NCI-H2171 (cell line): ENCODE data around the gene MCF2L.

Experiments used
- DNase-seq: peaks from one replicate; lab custom pipeline; 2025; lab: John Stamatoyannopoulos, UW

Gene MCF2L

GRCh38 chr13:112997188-112998130 lies 28.4 kb downstream of the MCF2L start:
- no peak for DNase-seq

- DNase-seq: no peak
Observed at GRCh38 chr13:112998521-112999280, 29.7 kb downstream of the MCF2L start.

- DNase-seq: no peak
Observed at GRCh38 chr13:112999414-113000177, 30.6 kb downstream of the MCF2L start.

- no peak for DNase-seq
Observed at GRCh38 chr13:113000575-113000974, 31.6 kb downstream of the MCF2L start.

GRCh38 chr13:113001241-113002140 lies 32.5 kb downstream of the MCF2L start:
- peak; percentile 82 for DNase-seq

GRCh38 chr13:113002206-113002912 lies 33.3 kb downstream of the MCF2L start:
- DNase-seq: peak; percentile 51

- no peak for DNase-seq
Observed at GRCh38 chr13:113002913-113003290, 33.9 kb downstream of the MCF2L start.

- DNase-seq: no peak
Observed at GRCh38 chr13:113004126-113004525, 35.1 kb downstream of the MCF2L start.

GRCh38 chr13:113005076-113005865 lies 36.3 kb downstream of the MCF2L start:
- no peak for DNase-seq

- DNase-seq: no peak
Observed at GRCh38 chr13:113005997-113006396, 37.0 kb downstream of the MCF2L start.

- no peak for DNase-seq
Observed at GRCh38 chr13:113006660-113007059, 37.6 kb downstream of the MCF2L start.

GRCh38 chr13:113008851-113009250 lies 39.8 kb downstream of the MCF2L start:
- no peak for DNase-seq

GRCh38 chr13:113009743-113010509 lies 40.9 kb downstream of the MCF2L start:
- no peak for DNase-seq

GRCh38 chr13:113010510-113010865 lies 41.5 kb downstream of the MCF2L start:
- DNase-seq: no peak

GRCh38 chr13:113013303-113013702 lies 44.3 kb downstream of the MCF2L start:
- DNase-seq: no peak

GRCh38 chr13:113013878-113014751 lies 45.1 kb downstream of the MCF2L start:
- DNase-seq: no peak

- no peak for DNase-seq
Observed at GRCh38 chr13:113014752-113015745, 46.0 kb downstream of the MCF2L start.
